UCSD-AML1 (cell line): Measurements from ENCODE around the gene NCAM1.

ENCODE experiments used
- DNase-seq: peaks from one replicate; lab custom pipeline; 2025; ENCODE audit not compliant: unreplicated experiment; lab: John Stamatoyannopoulos, UW

Gene NCAM1

GRCh38 chr11:112967082-112967481 is 5.9 kb downstream of the NCAM1 start:
- DNase-seq = no peak

- DNase-seq = peak; percentile 29
These were observed 7.9 kb downstream of the NCAM1 start for GRCh38 chr11:112968941-112969713.

GRCh38 chr11:112971195-112971594 is 10.0 kb downstream of the NCAM1 start:
- no peak for DNase-seq

GRCh38 chr11:112971827-112972226 is 10.6 kb downstream of the NCAM1 start:
- DNase-seq = no peak

- no peak for DNase-seq
These were observed 11.4 kb downstream of the NCAM1 start for GRCh38 chr11:112972399-112973145.

- DNase-seq = no peak
These were observed 13.8 kb downstream of the NCAM1 start for GRCh38 chr11:112975051-112975450.

- DNase-seq = no peak
These were observed 14.3 kb downstream of the NCAM1 start for GRCh38 chr11:112975493-112975892.

- no peak for DNase-seq
These were observed 16.5 kb downstream of the NCAM1 start for GRCh38 chr11:112977755-112978154.

GRCh38 chr11:112983887-112984286 is 22.7 kb downstream of the NCAM1 start:
- no peak for DNase-seq

GRCh38 chr11:112989198-112989597 is 28.0 kb downstream of the NCAM1 start:
- no peak for DNase-seq

GRCh38 chr11:112993808-112994207 is 32.6 kb downstream of the NCAM1 start:
- DNase-seq = no peak

GRCh38 chr11:112995423-112996090 is 34.3 kb downstream of the NCAM1 start:
- no peak for DNase-seq

GRCh38 chr11:112996994-112997393 is 35.8 kb downstream of the NCAM1 start:
- DNase-seq = no peak

GRCh38 chr11:112997857-112998466 is 36.7 kb downstream of the NCAM1 start:
- DNase-seq = no peak

GRCh38 chr11:112999520-112999919 is 38.3 kb downstream of the NCAM1 start:
- DNase-seq = no peak

GRCh38 chr11:113001709-113002108 is 40.5 kb downstream of the NCAM1 start:
- DNase-seq = no peak

- no peak for DNase-seq
These were observed 45.8 kb downstream of the NCAM1 start for GRCh38 chr11:113006896-113007445.

GRCh38 chr11:113014262-113015097 is 53.3 kb downstream of the NCAM1 start:
- no peak for DNase-seq

- DNase-seq = no peak
These were observed 53.9 kb downstream of the NCAM1 start for GRCh38 chr11:113015098-113015455.

- DNase-seq = no peak
These were observed 55.7 kb downstream of the NCAM1 start for GRCh38 chr11:113016905-113017304.
